ENCODE data around the gene KRT74. TPM values are rescaled to one million over a fixed set of nuclear protein-coding genes. Genes with fewer than 3 reads are reported as not detected.

The KRT74 gene
- total RNA-seq, 1 donor from 2014 or later, result not detected

DNA sequence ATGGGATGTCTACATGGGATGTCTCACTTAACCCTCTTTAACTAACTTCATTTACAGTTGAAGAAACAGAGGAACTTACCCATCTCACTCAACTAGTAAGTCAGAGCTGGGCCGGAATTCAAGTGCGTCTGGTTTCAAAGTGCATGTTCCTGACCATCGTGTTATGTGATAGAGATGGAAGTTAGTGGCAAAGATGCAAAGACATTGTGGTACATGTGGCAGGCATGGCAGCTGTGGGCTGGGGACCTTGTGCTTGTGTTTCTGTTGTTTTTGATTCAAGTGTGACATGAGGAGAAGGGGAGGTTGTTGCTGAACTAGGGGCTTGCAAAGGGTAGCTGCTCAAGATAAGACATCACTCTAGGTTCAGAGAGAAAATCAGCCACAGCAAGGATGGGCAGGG is 2.3 kb upstream of the KRT74 start:
- DNase-seq (ENCODE audit: extremely low read depth, low read depth, low spot score), result no peak

DNA sequence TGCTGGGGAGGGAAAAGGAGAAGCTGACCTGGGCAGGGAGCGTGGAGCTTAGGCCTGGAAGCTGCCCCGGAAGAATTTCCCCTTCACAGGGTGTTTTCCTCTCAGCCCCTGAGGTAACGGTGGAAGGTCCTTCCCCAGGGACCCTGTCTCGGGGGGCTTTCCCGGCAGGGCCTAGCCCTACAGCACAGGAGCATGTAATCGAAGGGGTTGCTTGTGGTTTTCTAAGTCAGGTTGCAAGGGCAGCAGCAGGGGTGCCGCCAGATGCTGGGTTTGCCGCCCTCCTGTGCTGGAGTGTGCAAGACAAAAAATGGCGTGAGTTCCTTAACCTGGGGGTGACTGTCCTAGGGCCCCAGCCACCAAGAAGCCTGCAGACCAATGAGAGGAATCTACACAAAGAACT is 1.6 kb upstream of the KRT74 start:
- DNase-seq (ENCODE audit: extremely low read depth, low read depth, low spot score), result no peak

- no peak for DNase-seq (ENCODE audit: extremely low read depth, low read depth, low spot score)
Observed at GRCh38 chr12:52573306-52573705, 337 bp downstream of the KRT74 start.

DNA sequence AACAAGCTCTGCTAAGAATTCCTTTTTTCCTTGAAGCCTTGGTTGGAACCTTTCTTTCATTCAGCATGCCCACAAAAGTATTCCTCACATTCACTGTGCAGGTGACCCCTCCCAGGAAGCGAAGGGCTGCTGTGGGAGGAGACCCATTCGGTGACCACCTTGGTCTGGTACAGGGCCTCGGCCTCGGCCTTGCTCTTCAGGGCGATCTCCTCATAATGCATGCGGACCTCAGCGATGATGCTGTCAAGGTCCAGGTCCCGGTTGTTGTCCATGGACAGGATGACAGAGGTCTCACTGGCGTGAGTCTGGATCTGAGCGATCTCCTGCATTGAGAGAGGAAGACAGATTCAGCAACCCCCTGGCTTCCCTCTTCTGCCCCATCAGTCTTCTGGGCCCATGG is 3.1 kb downstream of the KRT74 start:
- DNase-seq (ENCODE audit: extremely low read depth, low read depth, low spot score), result no peak

DNA sequence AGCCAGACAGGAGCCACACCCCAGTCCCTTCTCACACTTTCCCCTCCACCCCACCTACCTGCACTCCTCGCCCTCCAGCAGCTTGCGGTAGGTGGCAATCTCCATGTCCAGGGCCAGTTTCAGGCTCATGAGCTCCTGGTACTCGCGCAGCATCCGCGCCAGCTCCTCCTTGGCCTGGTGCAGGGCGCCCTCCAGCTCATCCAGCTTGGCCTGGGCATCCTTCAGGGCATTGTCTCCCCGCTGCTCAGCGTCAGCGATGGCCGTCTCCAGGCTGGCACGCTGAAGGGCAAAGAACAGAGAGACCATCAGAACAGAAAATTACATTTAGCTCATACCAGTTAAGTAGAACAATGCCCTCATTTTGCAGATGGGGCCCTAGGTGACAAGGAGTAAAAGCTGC is 5.5 kb downstream of the KRT74 start:
- DNase-seq (ENCODE audit: extremely low read depth, low read depth, low spot score), result no peak

- DNase-seq (ENCODE audit: extremely low read depth, low read depth, low spot score), result no peak
Observed at GRCh38 chr12:52566847-52567291, 6.8 kb downstream of the KRT74 start.

DNA sequence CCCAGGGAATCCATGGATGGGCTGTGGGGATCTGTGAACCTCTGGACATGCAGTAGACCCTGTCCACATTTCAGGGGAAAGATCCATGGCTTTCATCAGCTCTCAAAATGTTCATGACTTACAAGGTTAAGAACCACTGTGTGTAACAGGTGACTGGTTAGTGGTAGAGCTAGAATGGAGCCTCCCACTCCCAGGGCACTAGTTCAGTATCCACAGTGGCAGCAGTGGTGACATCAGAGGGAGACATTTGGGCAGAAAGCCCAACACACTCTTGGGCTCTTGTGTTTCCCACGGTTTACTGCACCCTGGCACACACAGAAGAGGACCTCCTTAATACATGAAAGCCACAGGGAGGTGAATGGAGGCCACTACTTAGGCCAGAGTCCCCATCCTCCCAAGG is 9.1 kb downstream of the KRT74 start:
- no peak for DNase-seq (ENCODE audit: extremely low read depth, low read depth, low spot score)

GRCh38 chr12:52561880-52562449 is 11.7 kb downstream of the KRT74 start:
- DNase-seq (ENCODE audit: extremely low read depth, low read depth, low spot score), result no peak

DNA sequence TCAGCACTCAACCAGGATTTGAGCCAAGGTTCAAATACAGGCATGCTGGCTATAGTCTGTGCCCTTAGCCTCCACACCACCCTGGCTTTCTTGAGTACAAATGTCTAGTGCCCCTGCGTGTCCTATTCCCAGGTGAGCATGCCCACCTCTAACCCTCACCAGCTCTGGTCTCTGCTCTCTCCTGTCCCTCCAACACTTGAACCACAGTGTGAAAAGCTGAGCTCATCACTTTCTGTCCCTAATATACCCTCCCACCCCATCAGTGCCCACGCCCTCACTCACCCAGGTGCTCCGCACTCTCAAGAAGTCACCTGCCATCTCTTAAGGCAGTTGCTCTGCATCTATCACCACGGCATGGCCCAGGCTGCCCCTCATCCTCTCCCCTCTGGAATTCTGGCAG is 13.7 kb downstream of the KRT74 start:
- no peak for DNase-seq (ENCODE audit: extremely low read depth, low read depth, low spot score)

DNA sequence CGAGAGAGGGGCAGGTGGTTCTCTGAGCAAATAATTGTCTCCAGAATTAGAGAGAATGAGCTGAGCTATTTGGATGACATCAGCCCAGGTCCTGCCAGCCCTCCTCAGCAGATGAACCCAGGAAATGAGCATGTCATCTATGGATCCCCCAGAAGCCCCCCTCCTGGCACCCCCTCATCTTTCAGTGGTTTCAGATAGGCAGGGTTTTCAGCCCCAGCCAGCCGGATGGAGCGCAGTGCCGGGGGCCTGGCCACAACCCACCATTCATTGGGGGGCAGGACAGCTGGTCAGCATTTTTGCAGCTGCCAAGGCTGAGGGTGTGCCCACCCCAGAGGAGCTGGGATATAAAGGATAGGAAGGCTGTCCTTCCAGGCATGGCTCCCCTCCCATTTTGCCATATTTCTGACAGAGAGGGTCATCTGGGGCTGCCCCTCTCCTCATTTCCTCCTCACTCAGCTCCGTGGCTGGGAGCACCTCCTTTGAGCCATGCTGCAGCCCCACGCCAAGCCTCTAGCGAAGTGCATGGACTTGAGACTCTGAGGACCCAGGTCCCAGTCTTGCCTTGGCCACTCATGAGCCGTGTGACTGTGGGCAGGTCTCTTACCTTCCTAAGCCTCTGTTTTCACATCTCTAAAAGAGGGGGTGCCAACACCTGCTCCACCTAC is 14.7 kb downstream of the KRT74 start:
- no peak for DNase-seq (ENCODE audit: extremely low read depth, low read depth, low spot score)

GRCh38 chr12:52557476-52557875 is 16.2 kb downstream of the KRT74 start:
- no peak for DNase-seq (ENCODE audit: extremely low read depth, low read depth, low spot score)

GRCh38 chr12:52555577-52555976 is 18.1 kb downstream of the KRT74 start:
- DNase-seq (ENCODE audit: extremely low read depth, low read depth, low spot score), result no peak

- DNase-seq (ENCODE audit: extremely low read depth, low read depth, low spot score), result no peak
Observed at GRCh38 chr12:52552681-52553195, 20.9 kb downstream of the KRT74 start, which contains the start of gene KRT71. Gene KRT71 (minus strand): TSS chr12:52553145. CDS start chr12:52553077, 68 bp downstream.

GRCh38 chr12:52552055-52552454 is 21.6 kb downstream of the KRT74 start:
- no peak for DNase-seq (ENCODE audit: extremely low read depth, low read depth, low spot score)

- no peak for DNase-seq (ENCODE audit: extremely low read depth, low read depth, low spot score)
Observed at GRCh38 chr12:52551216-52551865, 22.3 kb downstream of the KRT74 start.

DNA sequence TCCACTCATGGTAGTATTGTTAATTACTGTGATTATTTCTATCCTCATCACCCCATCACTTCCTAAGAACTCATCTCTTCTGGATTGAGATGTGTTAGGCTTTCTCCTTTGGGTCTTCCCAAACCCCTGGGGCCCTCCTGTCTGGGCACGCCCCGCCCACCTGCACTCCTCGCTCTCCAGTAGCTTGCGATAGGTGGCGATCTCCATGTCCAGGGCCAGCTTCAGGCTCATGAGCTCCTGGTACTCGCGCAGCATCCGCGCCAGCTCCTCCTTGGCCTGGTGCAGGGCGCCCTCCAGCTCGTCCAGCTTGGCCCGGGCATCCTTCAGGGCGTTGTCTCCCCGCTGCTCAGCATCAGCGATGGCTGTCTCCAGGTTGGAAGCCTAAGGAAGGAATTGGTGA is 27.5 kb downstream of the KRT74 start:
- no peak for DNase-seq (ENCODE audit: extremely low read depth, low read depth, low spot score)

DNA sequence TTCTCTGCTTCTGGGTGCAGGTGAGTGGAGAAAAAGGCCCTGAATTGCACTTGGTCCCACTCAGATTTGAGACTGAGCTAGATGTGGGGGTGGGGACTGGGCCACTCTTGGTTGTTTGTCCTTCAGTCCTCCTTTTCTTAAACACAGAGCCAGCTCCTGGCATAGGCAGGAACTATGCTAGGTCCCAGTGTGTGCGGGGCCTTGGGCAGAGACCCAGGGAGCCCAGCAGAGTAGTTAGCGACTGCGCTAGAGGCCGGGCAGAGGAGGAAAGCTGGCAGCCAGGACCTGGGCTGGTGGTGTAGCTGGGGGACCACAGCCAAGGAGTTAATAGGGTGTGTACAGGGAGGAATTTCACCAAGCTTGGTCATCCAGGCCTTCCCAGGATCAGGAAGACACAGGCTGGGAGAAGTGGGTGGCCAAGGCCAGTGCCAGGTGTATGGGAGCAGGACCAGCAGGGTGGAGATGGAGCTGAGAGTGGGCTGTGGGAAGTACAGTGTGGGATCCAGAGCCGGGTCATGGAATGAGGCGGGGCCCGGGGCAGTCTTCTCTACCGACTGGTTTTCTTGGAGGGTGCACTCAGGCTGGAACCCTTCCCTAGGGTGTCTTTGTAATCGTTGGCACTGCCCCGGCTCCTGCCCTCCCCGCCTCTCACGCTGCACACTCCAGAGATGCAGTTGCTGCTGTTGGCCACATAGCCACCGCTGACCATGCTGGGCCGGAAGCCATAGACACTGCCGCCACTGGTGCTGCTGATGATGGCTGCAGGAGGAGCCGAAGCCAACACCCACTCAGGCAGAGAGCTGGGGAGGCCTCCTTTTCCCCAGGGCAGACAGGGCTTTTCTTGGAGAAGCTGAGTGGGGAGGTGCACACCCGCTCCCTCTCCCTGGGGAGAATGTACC is 29.4 kb downstream of the KRT74 start:
- no peak for DNase-seq (ENCODE audit: extremely low read depth, low read depth, low spot score)

DNA sequence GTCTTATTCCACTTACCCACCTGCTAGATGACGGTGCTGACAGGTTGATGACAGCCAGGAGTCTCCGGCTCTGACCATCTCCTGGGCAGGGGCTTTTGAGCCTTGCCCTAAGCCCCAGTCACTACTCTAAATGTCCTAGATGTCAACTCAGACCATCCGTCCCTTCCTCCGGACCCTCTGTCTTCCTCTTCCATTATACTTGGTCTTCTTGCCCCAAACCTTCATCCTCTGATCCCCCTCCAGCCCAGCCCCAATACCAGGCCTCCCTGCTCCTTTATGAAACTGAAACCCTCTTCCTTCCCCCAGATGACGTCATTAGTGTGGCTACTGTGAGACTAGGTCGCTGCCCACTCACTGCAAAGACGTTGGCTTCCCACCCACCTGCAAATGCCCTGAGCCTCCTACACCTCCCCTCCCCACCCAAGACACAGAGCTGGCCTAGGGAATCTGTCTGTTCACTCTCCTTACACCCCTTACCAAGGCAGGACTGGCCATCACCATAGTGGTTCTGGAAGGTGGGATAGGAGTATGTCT is 30.8 kb downstream of the KRT74 start:
- DNase-seq (ENCODE audit: extremely low read depth, low read depth, low spot score), result no peak

- DNase-seq (ENCODE audit: extremely low read depth, low read depth, low spot score), result no peak
Observed at GRCh38 chr12:52542157-52542556, 31.5 kb downstream of the KRT74 start.

DNA sequence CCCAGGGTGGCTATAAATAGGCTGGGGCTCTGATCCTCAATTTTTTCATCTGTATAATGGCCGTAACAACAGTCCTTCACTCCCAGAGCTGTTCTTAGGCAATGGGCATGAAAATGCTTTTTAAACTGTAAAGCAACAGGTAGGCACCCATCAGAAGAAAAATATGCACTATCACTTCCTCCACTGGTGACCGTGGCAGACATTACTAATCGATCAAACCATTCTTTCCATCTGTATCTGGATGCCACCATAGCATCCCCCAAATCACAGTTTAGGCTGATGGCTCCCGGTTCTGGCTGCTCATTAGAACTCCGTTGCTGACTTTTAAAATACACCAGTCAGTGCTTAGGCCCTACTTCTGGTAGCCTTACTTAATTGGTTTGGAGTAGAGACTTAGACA is 31.9 kb downstream of the KRT74 start:
- DNase-seq (ENCODE audit: extremely low read depth, low read depth, low spot score), result no peak

- DNase-seq (ENCODE audit: extremely low read depth, low read depth, low spot score), result no peak
Observed at GRCh38 chr12:52540531-52540930, 33.1 kb downstream of the KRT74 start.

All from glomerular endothelial cell (primary cell).